ENCODE data around the gene HMX3. TPM values are rescaled to one million over a fixed set of nuclear protein-coding genes. Genes with fewer than 3 reads are reported as not detected.
A peak's percentile ranks its signal among the peaks of the same experiment; 100 is the strongest.

HMX3 gene
- total and polyA plus RNA-seq, 2 of the 8 experiments (the other 6 are each of a cell fraction or from before 2014, with no cell fraction given), result 0.05 TPM; not detected in 1

GRCh38 chr10:123156078-123156477 is 20.3 kb downstream of the HMX3 start:
- H4K91ac ChIP-seq (replicated peaks; ENCODE audit: insufficient read length, low read length), result no peak overlapping the region
- H2BK12ac ChIP-seq (ENCODE audit: low read depth, low read length), result no peak overlapping the region
- H3K56ac ChIP-seq (replicated peaks; ENCODE audit: insufficient read length, low read depth, low read length), result no peak overlapping the region
- H3K23me2 ChIP-seq (ENCODE audit: low read depth, low read length), result peaks cover 11% of the 10 kb centered on the region
- no peak overlapping the region for H2BK5ac ChIP-seq (ENCODE audit: low read depth, low read length)
- H3K4me2 ChIP-seq (ENCODE audit: insufficient read depth in 1 of 2, low read depth in 2 of 2, low read length in 2 of 2), result peak overlapping the region; percentile 74 to 82; a peak in 1 of 4 replicates
- H3K4me3 ChIP-seq (ENCODE audit: extremely low read depth in 1 of 4, insufficient read depth in 2 of 4, low read depth in 3 of 4, low read length in 4 of 4), result peak overlapping the region in 1 of 4 experiments; percentile 94; a peak in 2 of 8 replicates
- no peak for DNase-seq (ENCODE audit: low read depth in 1 of 2, low spot score in 2 of 2)
- H3K27me3 ChIP-seq (replicated peaks in 1 of 4; ENCODE audit: control insufficient read depth in 3 of 4, extremely low read depth in 1 of 4, insufficient read depth in 3 of 4, low read length in 3 of 4), result peaks cover 0 to 20% (median 9%) of the 10 kb centered on the region in 4 experiments; a peak in 5 of 7 replicates
- H2AK5ac ChIP-seq (ENCODE audit: low read depth, low read length), result no peak overlapping the region
- TF ChIP-seq BACH1 (IDR thresholded peaks at IDR 0.05; ENCODE audit: low read length) (no peak), RFX5 (IDR thresholded peaks at IDR 0.05; ENCODE audit: borderline replicate concordance, low read depth, low read length) (no peak)
- no peak overlapping the region for H2BK15ac ChIP-seq (ENCODE audit: low read length)
- no peak overlapping the region for H4K8ac ChIP-seq (ENCODE audit: extremely low read depth, insufficient read depth, low read length)
- no peak overlapping the region for H2BK120ac ChIP-seq (replicated peaks; ENCODE audit: low read depth, low read length)
- no peak overlapping the region for H2BK20ac ChIP-seq (ENCODE audit: low read length)
- no peak overlapping the region for H3K23ac ChIP-seq (ENCODE audit: insufficient read length)
- no peak overlapping the region for H3K18ac ChIP-seq (ENCODE audit: extremely low read depth, low read length)
- H3K27ac ChIP-seq (ENCODE audit: low read depth, low read length), result no peak overlapping the region
- no peak overlapping the region for H3K14ac ChIP-seq (ENCODE audit: insufficient read length)
- POLR2A ChIA-PET (ENCODE audit: partially characterized antibody), result interaction anchor here (4.3 kb wide), 1 partner anchor 9 kb away, joined by 22 read pairs; no protein-coding TSS in a partner anchor
- no peak overlapping the region for H3K9ac ChIP-seq (replicated peaks in 1 of 4; ENCODE audit: extremely low read depth in 1 of 4, low read depth in 3 of 4, low read length in 3 of 4)
- no peaks in the 10 kb centered on the region for H3K9me3 ChIP-seq (ENCODE audit: insufficient read depth in 2 of 2, low read depth in 1 of 2, low read length in 1 of 2)
- H4K20me1 ChIP-seq (replicated peaks in 1 of 2; ENCODE audit: control insufficient read depth in 1 of 2, insufficient read depth in 2 of 2, low read length in 2 of 2), result peaks cover 11 to 23% of the 10 kb centered on the region in 2 experiments
- peaks cover 0 to 13% (median 8%) of the 10 kb centered on the region in 4 experiments; a peak in 5 of 7 replicates for H3K4me1 ChIP-seq (replicated peaks in 1 of 4; ENCODE audit: control insufficient read depth in 3 of 4, insufficient read depth in 4 of 4, low read length in 3 of 4)
- peaks cover 16 to 65% of the 10 kb centered on the region in 2 experiments for H3K79me2 ChIP-seq (ENCODE audit: control insufficient read depth in 1 of 2, insufficient read depth in 2 of 2, low read length in 2 of 2)
- no peak overlapping the region for H2AFZ ChIP-seq (ENCODE audit: low read length)
- H3K36me3 ChIP-seq (ENCODE audit: control insufficient read depth in 2 of 4, insufficient read depth in 4 of 4, low read length in 3 of 4), result peaks cover 8 to 56% (median 28%) of the 10 kb centered on the region in 4 experiments
- WGBS, 2 experiments (ENCODE audit: extremely low coverage in 1 of 2, insufficient coverage in 1 of 2, insufficient read length in 1 of 2, insufficient replicate concordance in 2 of 2, low coverage in 1 of 2, low lambda C conversion rate in 2 of 2, missing lambda C conversion rate in 1 of 2), result 96% methylated on average over 2 of the region's 2 CpGs; no CpG with 5 or more reads in 1 of the 2 experiments
- peaks cover 11% of the 10 kb centered on the region for H3K79me1 ChIP-seq (ENCODE audit: low read depth, low read length)
- FAIRE-seq, result no peak
- CTCF ChIA-PET (ENCODE audit: partially characterized antibody), result interaction anchor here (1.0 to 1.5 kb wide), 3 partner anchors 9 to 224 kb away, joined by 3 read pairs; no protein-coding TSS in a partner anchor
- H3K4ac ChIP-seq (replicated peaks; ENCODE audit: insufficient read length, low read depth, low read length), result no peak overlapping the region
- no peak overlapping the region for H4K5ac ChIP-seq (ENCODE audit: insufficient read length, low read depth, low read length)
